SKM-1 treated with dmso at 0.1 percent for 144 hours (cell line): ENCODE data around the gene C17orf50.

Experiments
- DNase-seq: peaks from one replicate; lab custom pipeline; 2025; ENCODE audit not compliant: unreplicated experiment; lab: John Stamatoyannopoulos, UW

Gene C17orf50

GRCh38 chr17:35760587-35760986, at the start of gene C17orf50:
Gene C17orf50 (plus strand): TSS chr17:35760887. CDS start chr17:35760942, 55 bp downstream.
- DNase-seq, result no peak

- DNase-seq, result no peak
These were observed 49.7 kb upstream of the C17orf50 start for GRCh38 chr17:35710950-35711349.

- DNase-seq, result no peak
These were observed 47.5 kb upstream of the C17orf50 start for GRCh38 chr17:35713069-35713728.

GRCh38 chr17:35714988-35715387, 45.7 kb upstream of the C17orf50 start:
- DNase-seq, result no peak

- no peak for DNase-seq
These were observed 45.3 kb upstream of the C17orf50 start for GRCh38 chr17:35715416-35715815.

GRCh38 chr17:35716173-35716572, 44.5 kb upstream of the C17orf50 start:
- DNase-seq, result no peak

GRCh38 chr17:35716897-35717465, 43.7 kb upstream of the C17orf50 start:
- DNase-seq, result no peak

GRCh38 chr17:35717475-35717874, 43.2 kb upstream of the C17orf50 start:
- DNase-seq, result no peak

- no peak for DNase-seq
These were observed 37.0 kb upstream of the C17orf50 start for GRCh38 chr17:35723735-35724134.

- DNase-seq, result no peak
These were observed 35.6 kb upstream of the C17orf50 start for GRCh38 chr17:35725058-35725457.

- DNase-seq, result no peak
These were observed 34.9 kb upstream of the C17orf50 start for GRCh38 chr17:35725802-35726126.

GRCh38 chr17:35726127-35726952, 34.3 kb upstream of the C17orf50 start:
- no peak for DNase-seq

GRCh38 chr17:35726953-35727460, 33.7 kb upstream of the C17orf50 start:
- no peak for DNase-seq

- DNase-seq, result no peak
These were observed 33.1 kb upstream of the C17orf50 start for GRCh38 chr17:35727635-35728034.

GRCh38 chr17:35728551-35728950, 32.1 kb upstream of the C17orf50 start:
- DNase-seq, result no peak

GRCh38 chr17:35729405-35729833, 31.3 kb upstream of the C17orf50 start:
- no peak for DNase-seq

- DNase-seq, result no peak
These were observed 30.2 kb upstream of the C17orf50 start for GRCh38 chr17:35730400-35731005.

- no peak for DNase-seq
These were observed 29.3 kb upstream of the C17orf50 start, which contains the start of gene RASL10B for GRCh38 chr17:35731239-35731916. Gene RASL10B (plus strand): TSS chr17:35731639. CDS start chr17:35735185, 3,546 bp downstream.

- no peak for DNase-seq
These were observed 28.5 kb upstream of the C17orf50 start for GRCh38 chr17:35731917-35732805.

- DNase-seq, result no peak
These were observed 27.9 kb upstream of the C17orf50 start for GRCh38 chr17:35732806-35733136.
